H54 (cell line): ENCODE data around the gene SYNE3.

Experiments
- DNase-seq: peaks from one replicate; pipeline ENCODE4 v3.0.0; 2011; ENCODE audit warnings: low spot score, mixed read lengths; ENCODE audit not compliant: insufficient read length
- FAIRE-seq: peaks from 3 replicates; lab custom pipeline; 2011; peaks lifted over from hg19 to GRCh38; lab: Jason Lieb, UNC
- POLR2A ChIP-seq: IDR thresholded peaks from 2 replicates; pipeline ENCODE4 v1.6.1; 2011; ENCODE audit warnings: low read depth, mild to moderate bottlenecking, low read length

SYNE3 gene

DNA sequence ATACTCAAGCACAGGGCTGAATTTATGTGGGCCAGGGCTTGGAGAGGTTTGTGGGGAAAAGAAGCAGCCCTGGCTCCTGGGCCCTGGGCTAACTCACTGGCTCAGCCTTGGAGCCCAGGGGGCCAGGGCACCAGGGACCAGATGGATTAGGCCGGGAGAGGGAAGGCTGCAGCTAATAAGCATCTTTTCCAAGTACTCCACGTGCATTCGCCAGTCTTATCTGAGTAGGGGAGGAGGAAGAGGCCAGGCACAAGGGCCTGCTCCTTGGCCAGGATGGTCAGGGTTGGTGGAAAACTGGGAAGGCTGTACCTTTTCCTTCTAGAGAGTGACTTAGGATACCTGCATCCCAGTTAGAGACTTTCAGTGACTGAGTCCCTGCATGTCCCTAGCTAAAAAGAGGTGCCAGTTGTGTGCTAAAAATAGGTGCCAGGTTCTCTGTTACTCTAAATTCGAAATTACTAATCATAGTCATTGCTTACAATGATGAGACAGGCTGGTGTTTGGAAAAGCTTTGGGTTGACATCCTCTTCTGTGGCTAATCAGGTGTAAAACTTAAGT lies 19.7 kb upstream of the SYNE3 start:
- DNase-seq (no peak), FAIRE-seq (peak; percentile 88)
- TF ChIP-seq POLR2A, result no peak

DNA sequence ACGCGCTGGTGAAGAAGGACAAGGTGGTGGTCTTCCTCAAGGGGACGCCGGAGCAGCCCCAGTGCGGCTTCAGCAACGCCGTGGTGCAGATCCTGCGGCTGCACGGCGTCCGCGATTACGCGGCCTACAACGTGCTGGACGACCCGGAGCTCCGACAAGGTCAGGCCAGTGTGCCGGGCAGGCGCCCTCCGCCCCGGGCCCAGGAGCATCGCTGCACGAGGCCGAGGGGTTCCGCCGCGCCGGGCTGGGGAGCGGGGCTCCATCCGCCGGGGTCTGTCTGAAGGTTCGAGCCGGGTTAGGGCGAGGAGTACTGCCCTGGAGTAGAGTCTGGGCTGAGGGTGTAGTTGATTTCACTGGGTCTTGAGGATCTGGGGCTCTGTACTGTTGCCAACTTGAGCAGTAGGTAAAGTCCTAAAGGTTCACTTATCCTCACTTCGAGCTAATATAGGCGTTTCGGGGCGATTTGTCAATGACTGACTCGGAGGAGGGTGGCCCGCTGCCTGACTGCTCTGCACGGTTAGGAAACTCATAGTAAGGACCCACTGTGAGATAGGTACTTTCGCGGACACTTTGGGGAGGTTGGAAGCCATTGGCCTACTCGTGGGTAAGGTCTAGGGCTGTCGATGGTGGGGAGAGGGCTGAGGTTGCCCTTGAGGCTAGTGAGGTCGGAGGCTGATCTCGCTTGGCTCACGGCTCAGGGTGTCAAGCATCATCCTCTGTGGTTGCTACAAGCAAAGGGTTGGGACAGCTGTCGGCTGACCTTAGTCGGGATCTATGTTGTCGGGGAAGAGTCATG lies 19.0 kb upstream of the SYNE3 start:
- FAIRE-seq, result no peak
- no peak for DNase-seq
- TF ChIP-seq POLR2A, result no peak

- DNase-seq, result peak; percentile 98
- peak; percentile 100 for FAIRE-seq
- TF ChIP-seq POLR2A, result peak; percentile 66; the same call in 1 of the 2 replicates
Observed at GRCh38 chr14:95534299-95535225, 18.1 kb upstream of the SYNE3 start, which contains the start of gene GLRX5. Gene GLRX5, plus strand, starts transcription at chr14:95535050. Its CDS starts 40 bp downstream, at chr14:95535090.

DNA sequence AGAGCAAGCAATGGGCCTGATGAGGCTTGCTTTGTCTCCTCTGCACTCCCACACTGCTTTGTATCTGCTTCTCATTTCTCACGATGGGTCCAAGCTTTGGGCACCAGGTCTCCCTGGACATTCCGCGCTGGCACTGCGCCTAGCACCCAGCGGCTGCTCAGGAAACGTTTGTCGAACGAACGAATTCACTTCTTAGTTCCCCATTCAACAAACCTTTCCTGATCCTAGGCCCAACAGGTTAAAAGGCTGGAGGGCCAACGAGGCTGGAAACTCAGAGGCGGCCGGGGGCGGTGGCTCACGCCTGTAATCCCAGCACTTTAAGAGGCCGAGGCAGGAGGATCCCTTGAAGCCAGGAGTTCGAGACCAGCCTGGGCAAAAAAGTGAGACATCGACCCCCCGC lies 17.4 kb upstream of the SYNE3 start:
- peak; percentile 82 for FAIRE-seq
- TF ChIP-seq POLR2A, result no peak
- no peak for DNase-seq

DNA sequence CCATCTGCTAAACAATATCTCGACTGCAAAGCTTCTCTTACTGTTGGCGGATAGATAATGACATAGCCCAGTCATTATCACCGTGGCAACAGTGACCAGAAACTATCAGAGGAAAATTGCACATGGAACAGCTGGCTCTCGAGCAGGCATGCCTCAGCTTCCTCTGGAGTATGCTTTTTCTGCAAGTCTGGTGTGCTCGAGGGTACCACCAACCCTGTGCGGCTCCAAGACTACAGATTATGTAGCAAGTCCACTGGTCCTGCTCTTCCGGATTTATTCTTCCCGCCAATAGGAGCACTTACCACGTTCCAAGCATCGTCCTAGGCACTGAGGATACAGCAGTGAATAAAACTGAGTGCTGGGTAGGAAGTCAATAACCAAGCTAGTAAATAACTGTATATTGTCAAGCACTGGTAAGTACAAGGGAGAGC lies 17.0 kb upstream of the SYNE3 start:
- DNase-seq (no peak), FAIRE-seq (no peak)
- no peak for TF ChIP-seq POLR2A

GRCh38 chr14:95531969-95532368 lies 15.5 kb upstream of the SYNE3 start:
- TF ChIP-seq POLR2A, result no peak
- FAIRE-seq, result peak; percentile 82
- no peak for DNase-seq

DNA sequence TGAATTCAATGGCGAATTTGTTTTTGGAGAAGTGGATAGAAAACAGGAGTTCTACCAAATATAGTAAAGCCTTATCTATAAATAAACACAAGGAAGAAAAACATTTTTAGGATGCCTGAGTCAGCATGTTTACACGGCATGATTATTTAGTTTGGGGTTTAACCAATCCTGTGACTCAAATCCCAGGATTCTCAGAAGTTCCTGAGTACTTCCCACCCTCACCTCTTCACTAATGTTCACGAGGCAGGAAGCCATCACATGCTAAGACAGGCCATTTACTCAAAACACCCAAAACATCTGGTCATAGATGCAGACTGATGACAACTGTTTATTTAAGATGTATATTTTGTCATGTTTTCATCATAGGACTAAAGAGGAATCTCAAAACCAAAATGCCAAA lies 15.0 kb upstream of the SYNE3 start:
- FAIRE-seq (peak; percentile 89), DNase-seq (no peak)
- TF ChIP-seq POLR2A, result no peak

- FAIRE-seq (no peak), DNase-seq (no peak)
- TF ChIP-seq POLR2A, result no peak
Observed at GRCh38 chr14:95530473-95531276, 14.2 kb upstream of the SYNE3 start.

DNA sequence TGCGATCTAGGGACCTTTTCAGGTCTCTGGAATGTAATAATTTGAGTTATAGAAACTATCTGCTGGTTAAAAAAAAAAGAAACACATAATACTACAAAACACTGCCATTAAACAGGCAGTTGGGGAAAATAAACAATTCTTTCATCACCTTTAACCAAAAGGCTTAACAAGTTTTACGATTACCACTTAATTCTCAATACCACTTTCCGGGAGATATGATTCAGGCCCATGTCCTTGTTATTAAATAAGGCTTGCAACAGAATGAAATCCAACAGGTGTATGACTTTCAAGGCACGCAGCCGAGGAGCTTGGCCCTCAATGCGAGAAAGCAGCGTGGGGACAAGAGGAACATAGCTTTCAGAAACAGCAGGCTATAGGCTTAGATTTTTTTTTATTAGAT lies 12.8 kb upstream of the SYNE3 start:
- FAIRE-seq (peak; percentile 68), DNase-seq (no peak)
- TF ChIP-seq POLR2A, result no peak

- DNase-seq (no peak), FAIRE-seq (no peak)
- no peak for TF ChIP-seq POLR2A
Observed at GRCh38 chr14:95527387-95528002, 11.0 kb upstream of the SYNE3 start.

DNA sequence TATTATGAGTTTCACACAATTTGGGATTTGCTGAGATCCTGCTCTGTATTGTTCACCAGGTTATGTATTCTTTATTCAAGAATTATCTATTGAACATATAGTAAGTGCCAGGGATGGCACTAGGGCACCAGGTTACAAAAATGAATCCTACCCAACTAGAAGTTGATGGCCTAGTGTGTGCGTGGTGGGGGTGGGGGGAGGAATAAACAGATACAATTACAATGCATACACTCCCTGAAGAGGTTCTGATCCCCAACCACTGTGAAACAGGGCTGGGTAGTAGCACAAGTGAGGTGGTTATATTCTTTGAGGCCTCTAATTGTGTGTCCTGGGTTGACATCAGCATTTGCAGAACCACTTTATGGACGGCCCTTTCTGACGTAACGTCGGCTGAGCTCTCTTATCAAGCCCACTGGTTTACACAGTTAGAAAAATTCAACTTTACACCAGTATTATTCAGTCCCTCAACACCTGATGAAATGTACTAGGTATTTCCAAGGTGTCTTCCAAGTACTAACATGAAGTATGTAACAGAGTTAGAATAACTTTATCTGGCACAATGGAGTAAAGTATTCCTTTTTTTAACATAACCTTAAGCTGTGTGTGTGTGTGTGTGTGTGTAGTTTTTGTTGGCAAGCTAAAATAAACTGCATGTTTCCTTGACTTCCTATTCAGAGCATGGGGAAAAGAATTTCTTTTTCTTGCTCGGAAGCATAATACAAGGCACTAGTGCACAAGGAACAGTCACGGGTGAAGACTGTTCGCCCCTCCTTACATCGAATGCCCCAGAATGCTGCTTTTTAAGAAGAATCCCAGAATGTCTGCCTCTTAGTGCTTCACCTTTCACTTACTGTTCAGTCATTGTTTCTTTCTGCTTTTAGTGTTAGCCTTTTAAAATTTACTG lies 10.3 kb upstream of the SYNE3 start:
- no peak for TF ChIP-seq POLR2A
- peak; percentile 55 for FAIRE-seq
- DNase-seq, result no peak

GRCh38 chr14:95525999-95526398 lies 9.5 kb upstream of the SYNE3 start:
- no peak for FAIRE-seq
- TF ChIP-seq POLR2A, result no peak

More at GRCh38 chr14:95525999-95526398, 9.5 kb upstream of the SYNE3 start:
- no peak for DNase-seq
